ENCODE measurements around the gene GPD1L.

The GPD1L gene

GRCh38 chr3:32148351-32148750 lies 41.9 kb downstream of the GPD1L start:
- no peak overlapping the region for H3K4me3 ChIP-seq (ENCODE audit: low read depth, low read length)
- CTCF ChIA-PET, result interaction anchor here (0.6 kb wide), 1 partner anchor 319 kb away, joined by 4 read pairs; no protein-coding TSS in a partner anchor
- H3K36me3 ChIP-seq (ENCODE audit: control insufficient read depth in 2 of 2, insufficient read depth in 1 of 2, low read length in 2 of 2), result peaks cover 0 to 7% of the 10 kb centered on the region in 2 experiments; a peak in 2 of 3 replicates
- POLR2A ChIA-PET, result no interaction called here
- H3K9me3 ChIP-seq (ENCODE audit: control insufficient read depth, insufficient read depth, low read depth, low read length), result no peaks in the 10 kb centered on the region
- TF ChIP-seq KLF8 (tag by site-specific recombination; IDR thresholded peaks at IDR 0.05) (no peak), ZNF548 (tag by site-specific recombination; IDR thresholded peaks at IDR 0.05) (no peak), ZNF121 (tag by site-specific recombination; IDR thresholded peaks at IDR 0.05) (no peak)
- no peaks in the 10 kb centered on the region for H3K4me1 ChIP-seq (ENCODE audit: control insufficient read depth, insufficient read depth, low read length)
- H3K27ac ChIP-seq (ENCODE audit: extremely low read depth, low read depth, low read length), result no peak overlapping the region

- Histone ChIP-seq H3K9me3 (ENCODE audit: control insufficient read depth, insufficient read depth, low read depth, low read length) (no peaks in the 10 kb centered on the region), H3K36me3 (ENCODE audit: control insufficient read depth in 2 of 2, insufficient read depth in 1 of 2, low read length in 2 of 2) (peaks cover 0 to 9% of the 10 kb centered on the region in 2 experiments; a peak in 2 of 3 replicates), H3K4me3 (ENCODE audit: low read depth, low read length) (no peak overlapping the region), H3K27ac (ENCODE audit: extremely low read depth, low read depth, low read length) (no peak overlapping the region), H3K4me1 (ENCODE audit: control insufficient read depth, insufficient read depth, low read length) (no peaks in the 10 kb centered on the region)
- CTCF ChIA-PET, result interaction anchor here (0.6 to 4.1 kb wide), 7 partner anchors 9 to 481 kb away, joined by 3 to 19 read pairs (median 4); no protein-coding TSS in a partner anchor
- TF ChIP-seq ZNF266 (tag by site-specific recombination; IDR thresholded peaks at IDR 0.05; ENCODE audit: low read depth), result no peak
- TF ChIP-seq YY1 (tag by site-specific recombination; IDR thresholded peaks at IDR 0.05), result no peak
- no peak for TF ChIP-seq ZSCAN4 (tag by site-specific recombination; IDR thresholded peaks at IDR 0.05)
- no peak for TF ChIP-seq GFI1B (tag by site-specific recombination; IDR thresholded peaks at IDR 0.05)
- TF ChIP-seq REPIN1 (tag by site-specific recombination; IDR thresholded peaks at IDR 0.05; ENCODE audit: low read depth), result no peak
- TF ChIP-seq ZNF133 (tag by site-specific recombination; IDR thresholded peaks at IDR 0.05), result no peak
- no peak for TF ChIP-seq PRDM10 (tag by site-specific recombination; IDR thresholded peaks at IDR 0.05)
- no peak for TF ChIP-seq ZNF521 (tag by site-specific recombination; IDR thresholded peaks at IDR 0.05)
- no peak for TF ChIP-seq PRDM2 (tag by site-specific recombination; IDR thresholded peaks at IDR 0.05; ENCODE audit: borderline replicate concordance)
- TF ChIP-seq ZNF837 (tag by site-specific recombination; IDR thresholded peaks at IDR 0.05), result no peak
- TF ChIP-seq GLI2 (tag by site-specific recombination; IDR thresholded peaks at IDR 0.05; ENCODE audit: borderline replicate concordance, low read depth), result no peak
- no peak for TF ChIP-seq ZNF248 (tag by site-specific recombination; IDR thresholded peaks at IDR 0.05)
- TF ChIP-seq ZNF169 (tag by site-specific recombination; IDR thresholded peaks at IDR 0.05), result no peak
- POLR2A ChIA-PET, result no interaction called here
Observed at GRCh38 chr3:32153414-32154204, 47.2 kb downstream of the GPD1L start.
